GM23248 (cell line): ENCODE measurements around the gene PANX2. TPM values are rescaled to one million over a fixed set of nuclear protein-coding genes. Genes with fewer than 3 reads are reported as not detected.
"Not testable (repeated sequence)": the region's sequence is repeated elsewhere in the genome, so short reads cannot be mapped to it uniquely, and the experiment has no call there.

Experiments used
- DNase-seq: peaks from one replicate; pipeline ENCODE4 v3.0.0-alpha.2; 2015
- H2AFZ ChIP-seq: fragments of 200-600 bp; sonication (generic); 2 replicates; pipeline ENCODE4 v1.6.1; 2016; ENCODE audit warnings: antibody characterized with exemption
- H3F3A ChIP-seq: fragments of 200-600 bp; sonication (generic); 2 replicates; pipeline ENCODE4 v1.6.1; 2016; ENCODE audit warnings: mild to moderate bottlenecking, antibody characterized with exemption, mixed run types; ENCODE audit not compliant: insufficient read depth
- H3K27ac ChIP-seq: fragments of 200-600 bp; sonication (generic); 2 replicates; pipeline ENCODE4 v1.5.1; 2016; ENCODE audit warnings: mild to moderate bottlenecking
- H3K27me3 ChIP-seq: fragments of 200-600 bp; sonication (generic); replicated peaks from 2 replicates; pipeline ENCODE4 v1.6.1; 2016; ENCODE audit warnings: mild to moderate bottlenecking; ENCODE audit not compliant: insufficient read depth
- H3K36me3 ChIP-seq: fragments of 200-600 bp; sonication (generic); 2 replicates; pipeline ENCODE4 v1.6.1; 2016; ENCODE audit warnings: low read depth, mild to moderate bottlenecking
- H3K4me1 ChIP-seq: fragments of 200-600 bp; sonication (generic); 2 replicates; pipeline ENCODE4 v1.6.1; 2016; ENCODE audit warnings: mild to moderate bottlenecking; ENCODE audit not compliant: insufficient read depth
- H3K4me2 ChIP-seq: fragments of 200-600 bp; sonication (generic); one replicate; pipeline ENCODE4 v1.6.1; 2016; ENCODE audit warnings: mild to moderate bottlenecking; ENCODE audit not compliant: unreplicated experiment
- H3K4me3 ChIP-seq: fragments of 200-600 bp; sonication (generic); 2 replicates; pipeline ENCODE4 v1.5.1; 2016; ENCODE audit warnings: mild to moderate bottlenecking
- H3K79me2 ChIP-seq: fragments of 200-600 bp; sonication (generic); 2 replicates; pipeline ENCODE4 v1.6.1; 2016; ENCODE audit warnings: mild to moderate bottlenecking; ENCODE audit not compliant: insufficient read depth
- H3K9ac ChIP-seq: fragments of 200-600 bp; sonication (generic); 2 replicates; pipeline ENCODE4 v1.6.1; 2016; ENCODE audit warnings: mild to moderate bottlenecking
- H3K9me2 ChIP-seq: fragments of 200-600 bp; sonication (generic); 2 replicates; pipeline ENCODE4 v1.6.1; 2016; ENCODE audit warnings: mixed run types, mild to moderate bottlenecking, moderate library complexity; ENCODE audit not compliant: insufficient read depth
- H3K9me3 ChIP-seq: fragments of 200-600 bp; sonication (generic); one replicate; pipeline ENCODE4 v1.6.1; 2017; ENCODE audit warnings: low read depth
- H4K20me1 ChIP-seq: fragments of 200-600 bp; sonication (generic); 2 replicates; pipeline ENCODE4 v1.6.0; 2016; ENCODE audit not compliant: insufficient read depth
- EZH2 ChIP-seq: fragments of 200-600 bp; sonication (generic); IDR thresholded peaks from 2 replicates; pipeline ENCODE4 v1.6.1; 2018; ENCODE audit warnings: antibody characterized with exemption, mild to moderate bottlenecking; ENCODE audit not compliant: insufficient read depth, poor library complexity, severe bottlenecking
- EZH2phosphoT487 ChIP-seq: fragments of 200-600 bp; sonication (generic); IDR thresholded peaks from 2 replicates; pipeline ENCODE4 v1.6.1; 2018; ENCODE audit warnings: antibody characterized with exemption, moderate library complexity, mild to moderate bottlenecking, low read depth; ENCODE audit not compliant: insufficient read depth
- WGBS, 2 experiments: methylation state at CpG; one replicate each; pipeline ENCODE4 v1.1.6; 2015 to 2017; ENCODE audit warnings: low lambda C conversion rate in 2 of 2, low coverage in 1 of 2; ENCODE audit errors: missing lambda C conversion rate in 2 of 2; 5-methylcytosine and 5-hydroxymethylcytosine counted together
- in situ Hi-C: fragments of 300-500 bp; cut with MboI; formaldehyde crosslinking; loops from 2 replicates; pipeline ENCODE4 v1.15.0; 2020
- polyA plus RNA-seq: library from polyadenylated mRNA; unstranded; fragments of >200 nt; fragmentation: Nextera tagmentation; extraction: Ambion mirVana; gene quantifications from 2 replicates; pipeline ENCODE4 v1.2.1, GENCODE V29; 2016
- total RNA-seq: library from RNA; depleted of rRNA; stranded (reverse); fragments of >200 nt; shearing (Covaris generic); gene quantifications from 2 replicates; pipeline ENCODE4 v1.2.3, GENCODE V29; 2014

PANX2 gene
- total and polyA plus RNA-seq, 2 experiments from 2014 or later: 0.18 TPM; not detected in 1

DNA sequence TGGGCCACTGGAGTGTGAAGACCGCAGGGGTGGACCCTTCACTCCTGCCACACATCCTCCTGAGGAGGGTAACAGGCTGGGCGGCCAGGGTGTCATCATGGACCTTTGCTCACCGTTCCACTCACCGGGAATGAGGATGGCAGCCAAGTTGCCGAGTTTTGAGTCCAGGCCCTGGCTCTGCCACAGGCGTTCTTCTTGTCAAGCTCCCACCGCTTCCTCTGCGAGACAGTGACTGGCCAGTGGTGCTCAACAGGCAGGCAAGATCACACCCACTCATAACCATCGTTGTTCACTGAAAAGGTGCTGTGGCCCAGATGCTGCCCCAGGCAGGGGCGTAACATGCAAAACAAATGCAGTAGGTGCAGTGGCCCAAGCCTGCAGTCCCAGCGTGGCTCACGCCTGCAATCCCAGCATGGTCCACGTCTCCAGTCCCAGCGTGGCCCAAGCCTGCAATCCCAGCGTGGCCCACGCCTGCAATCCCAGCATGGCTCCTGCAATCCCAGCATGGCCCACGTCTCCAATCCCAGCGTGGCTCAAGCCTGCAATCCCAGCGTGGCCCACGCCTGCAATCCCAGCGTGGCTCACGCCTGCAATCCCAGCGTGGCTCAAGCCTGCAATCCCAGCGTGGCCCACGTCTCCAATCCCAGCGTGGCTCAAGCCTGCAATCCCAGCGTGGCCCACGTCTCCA is 5.0 kb upstream of the PANX2 start:
- Histone ChIP-seq H3F3A (no peaks in the 10 kb centered on the region), H3K4me3 (no peak overlapping the region), H3K79me2 (no peaks in the 10 kb centered on the region), H3K9me3 (no peaks in the 10 kb centered on the region), H3K9me2 (no peaks in the 10 kb centered on the region), H3K36me3 (no peaks in the 10 kb centered on the region), H3K4me1 (no peaks in the 10 kb centered on the region), H3K27ac (no peak overlapping the region), H3K9ac (no peak overlapping the region), H4K20me1 (no peaks in the 10 kb centered on the region), H2AFZ (no peak overlapping the region), H3K27me3 (peaks cover 7% of the 10 kb centered on the region), H3K4me2 (no peak overlapping the region)
- no peak for DNase-seq
- in situ Hi-C loops: no loop called here
- TF ChIP-seq EZH2 (no peak), EZH2phosphoT487 (no peak)
- 91 to 95% methylated on average over 12 to 28 of the region's 28 CpGs for WGBS, 2 experiments

DNA sequence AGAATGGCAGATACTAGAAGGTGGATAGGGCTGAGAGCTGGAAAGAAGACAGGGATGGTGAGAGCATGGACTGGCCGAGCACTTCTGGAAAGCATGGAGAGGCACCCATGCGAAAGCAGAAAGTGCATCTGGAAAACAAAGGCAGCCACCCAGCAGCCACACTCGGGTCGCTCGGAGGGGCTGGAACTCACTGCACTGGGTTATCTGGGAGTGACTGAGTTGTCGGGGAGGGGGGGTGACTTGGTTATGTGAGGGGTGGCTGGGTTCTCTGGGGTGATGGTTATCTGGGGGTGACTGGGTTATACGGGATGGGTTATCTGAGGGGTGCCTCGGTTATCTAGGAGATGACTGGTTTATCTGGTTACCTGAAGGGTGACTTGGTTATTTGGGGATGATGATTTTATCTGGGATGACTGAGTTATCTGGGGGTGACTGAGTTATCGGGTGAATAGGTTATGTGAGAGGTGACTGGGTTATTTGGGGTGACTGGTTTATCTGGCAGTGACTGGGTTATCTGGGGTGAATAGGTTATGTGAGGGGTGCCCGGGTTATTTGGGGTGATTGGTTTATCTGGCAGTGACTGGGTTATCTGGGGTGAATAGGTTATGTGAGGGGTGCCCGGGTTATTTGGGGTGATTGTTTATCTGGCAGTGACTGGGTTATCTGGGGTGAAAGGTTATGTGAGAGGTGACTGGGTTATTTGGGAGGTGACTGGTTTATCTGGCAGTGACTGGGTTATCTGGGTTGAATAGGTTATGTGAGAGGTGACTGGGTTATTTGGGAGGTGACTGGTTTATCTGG is 2.6 kb upstream of the PANX2 start:
- H3K79me2 ChIP-seq: no peaks in the 10 kb centered on the region
- no peak for DNase-seq
- TF ChIP-seq EZH2 (no peak), EZH2phosphoT487 (no peak)

DNA sequence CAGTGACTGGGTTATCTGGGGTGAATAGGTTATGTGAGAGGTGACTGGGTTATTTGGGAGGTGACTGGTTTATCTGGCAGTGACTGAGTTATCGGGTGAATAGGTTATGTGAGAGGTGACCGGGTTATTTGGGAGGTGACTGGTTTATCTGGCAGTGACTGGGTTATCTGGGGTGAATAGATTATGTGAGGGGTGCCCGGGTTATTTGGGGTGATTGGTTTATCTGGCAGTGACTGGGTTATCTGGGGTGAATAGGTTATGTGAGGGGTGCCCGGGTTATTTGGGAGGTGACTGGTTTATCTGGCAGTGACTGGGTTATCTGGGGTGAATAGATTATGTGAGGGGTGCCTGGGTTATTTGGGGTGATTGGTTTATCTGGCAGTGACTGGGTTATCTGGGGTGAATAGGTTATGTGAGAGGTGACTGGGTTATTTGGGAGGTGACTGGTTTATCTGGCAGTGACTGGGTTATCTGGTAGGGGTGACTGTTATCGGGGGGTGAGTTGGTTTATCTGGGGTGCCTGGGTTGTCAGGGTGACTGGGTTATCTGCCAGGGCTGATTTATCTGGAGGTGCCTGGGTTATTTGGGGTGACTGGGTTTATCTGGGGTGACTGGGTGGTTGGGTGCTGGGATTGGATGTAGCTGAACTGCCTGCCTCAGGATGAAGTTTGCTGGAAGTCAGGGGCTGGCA is 1.9 kb upstream of the PANX2 start:
- H2AFZ ChIP-seq, H3K27ac ChIP-seq, H3K9ac ChIP-seq, H3K36me3 ChIP-seq, H4K20me1 ChIP-seq, H3K9me3 ChIP-seq, DNase-seq, in situ Hi-C loops, H3F3A ChIP-seq, H3K4me1 ChIP-seq, H3K79me2 ChIP-seq, H3K9me2 ChIP-seq, H3K4me2 ChIP-seq, H3K4me3 ChIP-seq: not testable (repeated sequence)
- H3K27me3 ChIP-seq: peaks cover 17% of the 10 kb centered on the region
- WGBS, 2 experiments: 94 to 96% methylated on average over 5 of the region's 5 CpGs

More for the DNA sequence above, 2.6 kb upstream of the PANX2 start:
- Histone ChIP-seq H3K9ac (no peak overlapping the region), H3K9me2 (no peaks in the 10 kb centered on the region), H4K20me1 (no peaks in the 10 kb centered on the region), H3K36me3 (no peaks in the 10 kb centered on the region), H3F3A (no peaks in the 10 kb centered on the region), H3K4me3 (no peak overlapping the region), H3K27me3 (peaks cover 17% of the 10 kb centered on the region), H3K4me2 (no peak overlapping the region), H2AFZ (no peak overlapping the region), H3K9me3 (no peaks in the 10 kb centered on the region), H3K27ac (no peak overlapping the region), H3K4me1 (no peaks in the 10 kb centered on the region)
- WGBS, 2 experiments: 69 to 71% methylated on average over 9 to 11 of the region's 11 CpGs
- in situ Hi-C loops: no loop called here

DNA sequence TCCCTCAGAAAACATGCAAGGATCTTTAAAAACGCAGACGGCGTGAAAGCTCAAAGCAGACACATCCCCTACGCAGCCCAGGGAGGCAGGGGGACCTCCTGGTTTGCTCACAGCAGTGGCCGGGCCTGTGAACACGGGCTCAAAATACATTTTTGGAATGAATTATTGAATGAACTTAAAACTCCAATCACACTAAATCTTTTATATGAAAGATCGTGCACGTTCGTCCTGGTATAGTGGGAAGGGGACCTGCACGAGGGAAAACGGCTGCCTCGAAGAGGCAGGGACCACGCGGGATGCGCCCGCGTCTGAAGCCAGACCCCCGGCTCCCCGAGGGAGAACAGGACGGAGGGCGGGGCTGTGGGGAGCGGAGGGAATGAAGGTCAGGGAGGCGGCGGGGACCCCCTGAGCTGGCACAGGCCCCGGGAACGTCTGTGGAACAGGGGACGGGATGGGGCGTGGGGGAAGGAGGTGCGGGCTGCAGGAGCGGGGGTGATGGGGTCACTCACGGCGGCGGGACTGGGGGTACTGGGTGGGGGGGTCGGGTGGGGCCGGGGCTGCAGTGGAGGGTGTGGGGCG is 1.3 kb upstream of the PANX2 start:
- Histone ChIP-seq H3F3A (no peaks in the 10 kb centered on the region), H3K4me3 (no peak overlapping the region), H3K4me2 (no peak overlapping the region), H3K36me3 (no peaks in the 10 kb centered on the region), H3K9ac (no peak overlapping the region), H4K20me1 (no peaks in the 10 kb centered on the region), H3K27ac (no peak overlapping the region), H3K9me2 (no peaks in the 10 kb centered on the region), H3K4me1 (no peaks in the 10 kb centered on the region), H2AFZ (no peak overlapping the region), H3K9me3 (no peaks in the 10 kb centered on the region), H3K27me3 (peaks cover 17% of the 10 kb centered on the region), H3K79me2 (no peaks in the 10 kb centered on the region)
- TF ChIP-seq EZH2phosphoT487 (0 out of 2 replicates have a peak, but pooled peaks have one; percentile 56), EZH2 (peak; percentile 85)
- WGBS, 2 experiments: 6 to 7% methylated on average over 24 to 36 of the region's 36 CpGs
- peak; percentile 16 for DNase-seq
- in situ Hi-C loops: no loop called here
